MM.1S (cell line): ENCODE measurements around the gene PLEKHB1.

Experiments
- CTCF ChIP-seq: fragments of 300-600 bp; sonication (generic); IDR thresholded peaks from 2 replicates; pipeline ENCODE4 v1.5.1; 2016; ENCODE audit warnings: antibody characterized with exemption, low read length, mixed read lengths
- EZH2phosphoT487 ChIP-seq: fragments of 300-600 bp; sonication (generic); IDR thresholded peaks from 2 replicates; pipeline ENCODE4 v1.6.1; 2018; ENCODE audit warnings: antibody characterized with exemption, low read length

- TF ChIP-seq EZH2phosphoT487 (no peak), CTCF (no peak)
Measured at GRCh38 chr11:73680687-73681086, 34.3 kb downstream of the PLEKHB1 start.
